ENCODE measurements around the gene CAAP1. TPM values are rescaled to one million over a fixed set of nuclear protein-coding genes. Genes with fewer than 3 reads are reported as not detected.

Gene CAAP1
- total and polyA plus RNA-seq, 10 of the 15 experiments (the other 5 are each of a cell fraction or from before 2014, with no cell fraction given): 11.0 to 27.5 (median 20.5) TPM

- H3K4me1 ChIP-seq (ENCODE audit: control insufficient read depth, insufficient read depth, low read length): no peaks in the 10 kb centered on the region
- no peak overlapping the region for H2AFZ ChIP-seq (ENCODE audit: control insufficient read depth, low read depth, low read length)
- intact Hi-C loops (cut with micrococcal nuclease; ENCODE audit: unreplicated experiment) (loop anchor here (10.0 kb wide), 2 partner anchors 226 to 886 kb away; no protein-coding TSS in a partner anchor), in situ Hi-C loops (cut with MboI) (loop anchor here (5.0 kb wide), 1 partner anchor 104 kb away; no protein-coding TSS in a partner anchor)
- H3K27me3 ChIP-seq (replicated peaks in 1 of 2; ENCODE audit: control insufficient read depth in 2 of 2, insufficient read depth in 2 of 2, low read length in 1 of 2): no peaks in the 10 kb centered on the region
- ChIA-PET CTCF (interaction anchor here (1.4 kb wide), 1 partner anchor 105 kb away, joined by 4 read pairs; no protein-coding TSS in a partner anchor), POLR2A (no interaction called here), SMC1A (ENCODE audit: uncharacterized antibody, unreplicated experiment) (interaction anchor here (0.7 kb wide), 1 partner anchor 14 kb away, joined by 4 read pairs; no protein-coding TSS in a partner anchor), RAD21 (ENCODE audit: unreplicated experiment) (no interaction called here)
- WGBS (ENCODE audit: insufficient coverage, insufficient replicate concordance, low lambda C conversion rate, missing lambda C conversion rate): 96% methylated on average over 2 of the region's 2 CpGs
- H4K20me1 ChIP-seq (ENCODE audit: control insufficient read depth, insufficient read depth): no peaks in the 10 kb centered on the region
- no peaks in the 10 kb centered on the region for H3K79me2 ChIP-seq (ENCODE audit: control insufficient read depth, insufficient read depth, low read length)
- no TSS peak for BruUV-seq (replicated peaks)
- no peak overlapping the region for H3K4me3 ChIP-seq
- no peak for ATAC-seq
- no peak for TF ChIP-seq HDAC6 (IDR thresholded peaks at IDR 0.05; ENCODE audit: unreplicated experiment)
- TF ChIP-seq NFXL1 (IDR thresholded peaks at IDR 0.05; ENCODE audit: borderline replicate concordance): no peak
- TF ChIP-seq, protein P1, sequence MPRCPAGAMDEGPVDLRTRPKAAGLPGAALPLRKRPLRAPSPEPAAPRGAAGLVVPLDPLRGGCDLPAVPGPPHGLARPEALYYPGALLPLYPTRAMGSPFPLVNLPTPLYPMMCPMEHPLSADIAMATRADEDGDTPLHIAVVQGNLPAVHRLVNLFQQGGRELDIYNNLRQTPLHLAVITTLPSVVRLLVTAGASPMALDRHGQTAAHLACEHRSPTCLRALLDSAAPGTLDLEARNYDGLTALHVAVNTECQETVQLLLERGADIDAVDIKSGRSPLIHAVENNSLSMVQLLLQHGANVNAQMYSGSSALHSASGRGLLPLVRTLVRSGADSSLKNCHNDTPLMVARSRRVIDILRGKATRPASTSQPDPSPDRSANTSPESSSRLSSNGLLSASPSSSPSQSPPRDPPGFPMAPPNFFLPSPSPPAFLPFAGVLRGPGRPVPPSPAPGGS (IDR thresholded peaks at IDR 0.05; ENCODE audit: borderline replicate concordance, insufficient read depth, low read depth, low read length, poor library complexity, severe bottlenecking): no peak
- no peak for TF ChIP-seq PML (IDR thresholded peaks at IDR 0.05; ENCODE audit: low read length)
- no peak for TF ChIP-seq RUNX3 (IDR thresholded peaks at IDR 0.05; ENCODE audit: low read length)
- no peak for TF ChIP-seq BCLAF1 (IDR thresholded peaks at IDR 0.05)
- TF ChIP-seq PAX8 (IDR thresholded peaks at IDR 0.05): no peak
- TF ChIP-seq GABPA (IDR thresholded peaks at IDR 0.05; ENCODE audit: low read depth): no peak
- no peak for TF ChIP-seq DPF2 (IDR thresholded peaks at IDR 0.05)
- TF ChIP-seq CHD1 (IDR thresholded peaks at IDR 0.05; ENCODE audit: low read depth, low read length): no peak
- no peak for TF ChIP-seq SREBF1 (IDR thresholded peaks at IDR 0.05; ENCODE audit: low read length)
- peaks cover 0 to 11% of the 10 kb centered on the region in 2 experiments; a peak in 2 of 4 replicates for H3K36me3 ChIP-seq (ENCODE audit: control insufficient read depth in 2 of 2, insufficient read depth in 2 of 2, low read length in 1 of 2)
- no peaks in the 10 kb centered on the region for H3K9me3 ChIP-seq (replicated peaks; ENCODE audit: control insufficient read depth, insufficient read depth, low read length)
- H3K4me2 ChIP-seq (ENCODE audit: control insufficient read depth, insufficient read depth): no peak overlapping the region
- no peak overlapping the region for H3K27ac ChIP-seq (ENCODE audit: control insufficient read depth, insufficient read depth)
- H3K9ac ChIP-seq (ENCODE audit: control insufficient read depth, insufficient read depth, low read length): no peak overlapping the region
- DNase-seq (ENCODE audit: low read depth, low spot score): no peak
- FAIRE-seq: no peak
Measured at GRCh38 chr9:26850995-26851394, 41.6 kb downstream of the CAAP1 start.
